GM19395 (cell line): ENCODE data around the gene LDB1.

Experiments used
- ATAC-seq: cut with Tn5 transposase; IDR thresholded peaks from one replicate; pipeline ENCODE4 v1.9.1; 2021; ENCODE audit warnings: mild to moderate bottlenecking, moderate library complexity; ENCODE audit not compliant: unreplicated experiment

Gene LDB1

GRCh38 chr10:102135956-102136526 is 15.9 kb upstream of the LDB1 start:
- no peak for ATAC-seq

DNA sequence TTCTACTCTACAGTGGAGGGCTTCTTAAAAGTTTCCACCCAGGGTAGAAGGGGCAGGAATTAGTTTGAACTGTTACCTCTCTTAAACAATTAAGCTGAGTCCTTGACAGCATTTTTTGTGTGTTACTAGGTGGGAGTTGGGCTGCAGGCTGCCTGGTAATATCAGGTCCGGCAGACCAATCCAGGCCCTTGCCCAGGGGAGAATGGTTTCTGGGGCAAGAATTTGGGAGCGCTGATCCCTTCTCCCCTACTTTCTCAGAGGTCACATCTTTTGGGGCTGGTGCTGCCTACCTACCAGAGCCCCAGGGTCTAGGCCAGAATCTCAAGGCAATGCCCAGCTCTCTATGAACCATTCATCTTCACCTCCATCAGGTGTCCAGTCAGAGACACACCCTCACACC is 14.2 kb upstream of the LDB1 start:
- no peak for ATAC-seq

DNA sequence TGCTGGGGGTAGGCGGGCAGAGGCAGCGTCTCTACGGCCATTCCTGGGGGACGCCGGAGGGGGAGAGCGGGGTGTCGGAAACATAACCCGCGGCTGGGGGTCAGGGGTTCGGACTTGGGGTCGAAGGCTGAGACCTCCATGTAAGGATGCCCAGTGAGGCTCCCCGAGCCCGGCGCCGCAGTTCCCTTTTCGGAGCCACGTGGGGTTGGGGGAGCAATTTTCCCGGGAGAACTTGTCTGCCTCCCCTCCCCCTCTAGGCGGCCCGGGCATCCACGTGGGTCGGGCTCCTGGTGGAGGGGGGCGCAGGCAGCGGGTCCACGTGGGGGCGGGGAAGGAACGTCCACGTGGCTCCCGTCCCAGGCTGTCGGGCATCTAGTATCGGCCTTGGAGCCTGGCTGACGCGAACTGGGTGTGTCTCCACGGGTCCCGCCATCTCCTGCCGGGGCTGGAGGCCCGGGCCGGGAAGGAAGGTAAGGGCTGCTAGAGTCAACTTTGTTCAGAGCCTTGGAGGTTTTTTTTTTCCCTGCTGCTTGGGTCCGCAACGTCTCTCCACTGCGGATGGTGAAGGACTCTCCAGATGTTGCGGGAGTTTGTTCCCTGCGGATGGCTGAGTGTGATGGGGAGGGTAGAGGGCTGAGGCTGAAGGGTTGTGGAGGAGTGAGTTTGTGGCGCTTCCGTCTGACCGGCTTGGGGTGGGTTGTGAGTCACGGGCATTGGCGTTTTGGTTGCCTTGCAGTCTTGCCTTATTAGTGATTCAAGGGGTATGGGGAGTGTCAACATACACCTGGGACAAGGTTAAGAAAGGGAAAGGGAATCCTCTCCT is 13.4 kb upstream of the LDB1 start:
- peak; percentile 9 for ATAC-seq

GRCh38 chr10:102132563-102133372 is 12.6 kb upstream of the LDB1 start, which contains the start of gene PPRC1:
Gene PPRC1 (plus strand): TSS chr10:102133040. CDS start chr10:102133069, 29 bp downstream.
- peak; percentile 93 for ATAC-seq

DNA sequence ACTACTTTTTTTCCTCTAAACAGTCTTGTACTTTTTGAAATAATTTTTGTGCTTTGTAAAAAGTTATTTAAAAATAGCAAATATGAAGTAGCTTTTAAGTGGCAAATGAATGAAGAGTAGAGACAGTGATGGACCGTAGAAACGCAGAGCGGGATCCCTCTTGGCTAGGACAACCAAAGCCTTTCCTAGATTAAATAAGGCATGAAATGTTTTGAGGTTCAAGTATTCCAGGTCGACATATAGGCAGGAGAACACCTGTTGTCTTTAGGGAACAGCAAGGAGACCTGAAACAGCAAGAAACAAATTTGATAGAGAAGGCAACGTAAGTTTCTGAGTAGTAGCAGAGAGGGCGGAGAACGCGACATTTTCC is 12.0 kb upstream of the LDB1 start:
- no peak for ATAC-seq

- no peak for ATAC-seq
Observed at GRCh38 chr10:102131286-102132170, 11.4 kb upstream of the LDB1 start.

DNA sequence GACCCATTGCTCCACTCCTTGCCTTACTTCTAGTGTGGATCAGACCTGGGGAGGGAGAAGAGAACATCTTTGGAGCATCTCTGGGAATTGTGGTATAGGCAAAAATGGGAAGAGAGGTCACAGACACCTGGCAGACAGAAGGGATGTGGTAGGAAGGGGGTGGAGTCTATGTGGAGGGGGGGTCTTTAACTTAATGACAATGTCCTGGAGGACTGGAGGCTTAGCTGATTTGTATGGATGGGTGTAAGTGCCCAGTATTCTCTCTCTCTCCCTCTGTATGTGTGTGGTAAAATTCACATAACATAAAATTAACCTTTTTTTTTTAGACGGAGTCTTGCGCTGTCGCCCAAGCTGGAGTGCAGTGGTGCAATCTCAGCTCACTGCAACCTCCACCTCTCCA is 3.1 kb upstream of the LDB1 start:
- ATAC-seq, result no peak

GRCh38 chr10:102122450-102122849 is 2.3 kb upstream of the LDB1 start:
- ATAC-seq, result no peak

- no peak for ATAC-seq
Observed at GRCh38 chr10:102121739-102122372, 1.7 kb upstream of the LDB1 start.

GRCh38 chr10:102120991-102121738 is 997 bp upstream of the LDB1 start:
- no peak for ATAC-seq

DNA sequence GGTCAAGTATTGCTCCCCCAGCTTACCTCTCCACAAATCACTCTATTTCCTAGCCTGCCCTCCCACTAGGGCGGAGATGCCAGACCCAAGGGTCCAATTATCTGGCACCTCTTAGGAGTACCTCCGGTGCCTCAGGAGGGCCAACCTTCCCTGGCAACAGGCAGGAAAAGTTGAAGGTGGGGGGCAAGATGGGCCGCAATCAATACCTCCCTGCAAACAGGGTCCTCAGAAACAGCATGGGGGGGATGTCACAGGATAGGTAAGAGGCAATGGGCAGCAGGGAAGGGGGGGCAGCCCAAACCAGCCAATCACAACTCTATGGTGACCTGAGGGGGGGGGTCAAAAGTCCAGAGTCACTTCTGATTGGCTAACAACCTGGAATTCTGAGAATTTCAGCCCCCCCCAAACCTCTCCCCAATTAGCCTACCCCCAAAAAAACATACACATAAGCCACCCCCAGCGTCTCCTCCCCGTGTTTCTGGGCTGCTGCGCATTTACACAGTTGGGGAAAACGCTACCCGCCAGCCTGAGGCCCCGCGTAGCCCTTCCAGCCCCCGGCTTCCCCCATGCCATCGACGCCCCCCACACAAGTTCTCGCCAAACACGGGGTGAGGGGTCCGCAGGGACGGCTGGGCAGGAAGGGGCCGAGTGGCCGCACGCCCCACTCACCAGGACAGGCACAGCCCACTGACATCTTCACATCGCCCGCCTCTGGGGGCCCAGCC is 589 bp downstream of the LDB1 start:
- no peak for ATAC-seq

DNA sequence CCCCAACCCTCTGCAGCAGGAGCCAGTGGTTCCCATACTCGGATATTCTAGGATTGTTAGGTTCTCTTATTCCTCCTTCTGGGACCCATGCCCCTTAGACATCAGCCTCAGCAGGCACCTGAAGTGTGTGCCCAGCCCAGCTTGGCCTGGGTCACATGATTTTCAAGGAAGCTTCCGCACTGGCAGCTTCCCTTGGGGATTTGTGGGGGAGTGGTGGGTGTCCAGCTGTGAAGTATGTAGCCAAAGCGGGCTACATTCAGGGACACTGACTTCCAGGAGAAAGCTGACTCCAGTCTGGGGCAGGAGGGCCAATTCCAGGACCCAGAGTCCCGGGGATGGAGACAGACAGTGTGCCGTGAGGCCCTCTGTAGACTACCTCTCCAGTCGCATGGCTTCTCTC is 1.3 kb downstream of the LDB1 start:
- ATAC-seq, result no peak

- no peak for ATAC-seq
Observed at GRCh38 chr10:102117391-102118159, 2.6 kb downstream of the LDB1 start.

- no peak for ATAC-seq
Observed at GRCh38 chr10:102116656-102117055, 3.5 kb downstream of the LDB1 start.

GRCh38 chr10:102115775-102116174 is 4.4 kb downstream of the LDB1 start:
- no peak for ATAC-seq

DNA sequence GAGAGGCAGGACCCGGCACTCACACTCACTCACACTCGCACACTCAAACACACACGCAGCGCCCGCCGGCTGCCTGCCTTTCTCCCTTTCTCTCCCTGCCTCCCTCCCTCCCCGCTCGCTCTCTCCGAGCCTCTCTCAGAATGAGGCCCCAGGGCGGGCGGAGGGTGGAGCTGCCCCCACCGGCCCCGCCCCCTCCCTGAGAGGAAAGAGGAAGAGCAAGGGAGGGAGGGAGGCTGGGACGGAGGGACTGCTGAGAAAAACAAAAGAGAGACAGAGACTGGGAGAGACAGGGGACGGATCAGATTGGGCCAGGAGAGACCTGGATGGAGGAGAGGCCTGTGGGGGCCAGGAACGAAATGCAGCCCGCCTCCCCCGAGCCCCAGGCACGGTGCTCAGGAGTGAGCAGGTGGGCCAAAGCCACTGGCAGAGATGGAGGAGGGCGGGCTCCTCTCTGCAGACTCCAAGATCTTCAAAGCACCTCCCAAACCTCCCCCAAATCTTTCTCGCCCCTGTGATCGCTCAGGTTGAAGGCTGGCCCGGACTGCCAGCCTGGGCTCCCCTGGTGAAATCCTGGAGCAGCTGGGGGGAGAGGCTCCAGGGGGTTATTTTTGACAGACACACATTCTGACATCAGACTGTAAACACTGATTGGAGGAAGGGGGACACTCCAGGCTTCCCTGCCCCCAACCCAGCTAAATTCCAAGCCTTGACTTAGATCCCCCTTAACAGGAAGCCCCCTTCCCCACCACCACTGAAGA is 5.1 kb downstream of the LDB1 start:
- peak; percentile 72 for ATAC-seq
